ENCODE data around the gene CPED1. TPM values are rescaled to one million over a fixed set of nuclear protein-coding genes. Genes with fewer than 3 reads are reported as not detected.

CPED1 gene
- total RNA-seq, 1 donor from 2014 or later, result 27.3 TPM

GRCh38 chr7:121186746-121187145 is 198.2 kb downstream of the CPED1 start:
- TF ChIP-seq CTCF (IDR thresholded peaks at IDR 0.05), result no peak
- TF ChIP-seq POLR2A (IDR thresholded peaks at IDR 0.05), result no peak
- TF ChIP-seq POLR2AphosphoS5 (IDR thresholded peaks at IDR 0.05; ENCODE audit: insufficient read depth in 1 of 2, low read depth in 1 of 2), result no peak
- intact Hi-C loops (cut with DNase I), result no loop called here

GRCh38 chr7:121187222-121187621 is 198.7 kb downstream of the CPED1 start:
- H3K4me3 ChIP-seq, result no peak overlapping the region
- no peaks in the 10 kb centered on the region for H3K9me3 ChIP-seq
- H3K27me3 ChIP-seq, result no peaks in the 10 kb centered on the region
- no peak for DNase-seq (ENCODE audit: extremely low spot score in 2 of 2)
- no peaks in the 10 kb centered on the region for H3K36me3 ChIP-seq
- H3K4me1 ChIP-seq, result no peaks in the 10 kb centered on the region
- H3K27ac ChIP-seq, result no peak overlapping the region
- intact Hi-C loops (cut with DNase I), result no loop called here
- TF ChIP-seq CTCF (IDR thresholded peaks at IDR 0.05) (no peak), POLR2A (IDR thresholded peaks at IDR 0.05) (no peak), POLR2AphosphoS5 (IDR thresholded peaks at IDR 0.05; ENCODE audit: insufficient read depth in 1 of 2, low read depth in 1 of 2) (no peak)

More at GRCh38 chr7:121186746-121187145, 198.2 kb downstream of the CPED1 start:
- H3K4me3 ChIP-seq, result no peak overlapping the region
- H3K27ac ChIP-seq, result no peak overlapping the region
- no peaks in the 10 kb centered on the region for H3K4me1 ChIP-seq
- no peak for DNase-seq (ENCODE audit: extremely low spot score in 2 of 2)
- H3K36me3 ChIP-seq, result no peaks in the 10 kb centered on the region
- no peaks in the 10 kb centered on the region for H3K27me3 ChIP-seq
- no peaks in the 10 kb centered on the region for H3K9me3 ChIP-seq

- DNase-seq (ENCODE audit: extremely low spot score in 2 of 2), result no peak
- Histone ChIP-seq H3K4me3 (no peak overlapping the region), H3K36me3 (no peaks in the 10 kb centered on the region), H3K27ac (no peak overlapping the region), H3K4me1 (no peaks in the 10 kb centered on the region), H3K27me3 (no peaks in the 10 kb centered on the region), H3K9me3 (no peaks in the 10 kb centered on the region)
- intact Hi-C loops (cut with DNase I), result no loop called here
- TF ChIP-seq POLR2A (IDR thresholded peaks at IDR 0.05) (no peak), POLR2AphosphoS5 (IDR thresholded peaks at IDR 0.05; ENCODE audit: insufficient read depth in 1 of 2, low read depth in 1 of 2) (no peak), CTCF (IDR thresholded peaks at IDR 0.05) (no peak)
Observed at GRCh38 chr7:121187676-121188075, 199.2 kb downstream of the CPED1 start.

GRCh38 chr7:121192834-121193233 is 204.3 kb downstream of the CPED1 start:
- TF ChIP-seq POLR2AphosphoS5 (IDR thresholded peaks at IDR 0.05; ENCODE audit: insufficient read depth in 1 of 2, low read depth in 1 of 2) (no peak), POLR2A (IDR thresholded peaks at IDR 0.05) (no peak), CTCF (IDR thresholded peaks at IDR 0.05) (no peak)
- Histone ChIP-seq H3K9me3 (no peaks in the 10 kb centered on the region), H3K4me3 (no peak overlapping the region), H3K27ac (no peak overlapping the region), H3K36me3 (no peaks in the 10 kb centered on the region), H3K4me1 (peaks cover 15% of the 10 kb centered on the region), H3K27me3 (no peaks in the 10 kb centered on the region)
- DNase-seq (ENCODE audit: extremely low spot score in 2 of 2), result no peak
- intact Hi-C loops (cut with DNase I), result no loop called here

GRCh38 chr7:121195010-121195409 is 206.5 kb downstream of the CPED1 start:
- no peak overlapping the region for H3K4me3 ChIP-seq
- H3K27ac ChIP-seq, result no peak overlapping the region
- no peaks in the 10 kb centered on the region for H3K9me3 ChIP-seq
- no peaks in the 10 kb centered on the region for H3K27me3 ChIP-seq
- no peak for DNase-seq (ENCODE audit: extremely low spot score in 2 of 2)
- peaks cover 15% of the 10 kb centered on the region for H3K4me1 ChIP-seq
- no peaks in the 10 kb centered on the region for H3K36me3 ChIP-seq
- intact Hi-C loops (cut with DNase I), result no loop called here
- no peak for TF ChIP-seq POLR2AphosphoS5 (IDR thresholded peaks at IDR 0.05; ENCODE audit: insufficient read depth in 1 of 2, low read depth in 1 of 2)
- TF ChIP-seq CTCF (IDR thresholded peaks at IDR 0.05), result no peak
- no peak for TF ChIP-seq POLR2A (IDR thresholded peaks at IDR 0.05)

All from vagina (tissue), 2 donors.